Activated CD4-positive, alpha-beta memory T cell treated with anti-CD3 and anti-CD28 coated beads for 36 hours (primary cell): ENCODE data around the gene NPR1. TPM values are rescaled to one million over a fixed set of nuclear protein-coding genes. Genes with fewer than 3 reads are reported as not detected.
A peak's percentile ranks its signal among the peaks of the same experiment; 100 is the strongest.

Source experiments
- CTCF ChIA-PET: fragments of 350-600 bp; sonication (Branson Sonifier 250); formaldehyde crosslinking; loops from one replicate; lab custom pipeline; 2021; ENCODE audit warnings: antibody characterized with exemption, inconsistent platforms; lab: Charles Lee
- POLR2A ChIA-PET: fragments of 350-600 bp; sonication (Branson Sonifier 250); formaldehyde crosslinking; loops from one replicate; lab custom pipeline; 2021; ENCODE audit warnings: antibody characterized with exemption; lab: Charles Lee
- DNase-seq: peaks from one replicate; pipeline ENCODE4 v3.0.0-alpha.2; 2020
- H3K27ac Mint-ChIP-seq: one replicate; pipeline ENCODE4 v1.8.0; 2021; ENCODE audit warnings: mixed read lengths
- H3K27me3 Mint-ChIP-seq: one replicate; pipeline ENCODE4 v1.8.0; 2021; ENCODE audit warnings: mixed read lengths
- H3K36me3 Mint-ChIP-seq: one replicate; pipeline ENCODE4 v1.8.0; 2021; ENCODE audit warnings: mixed read lengths
- H3K4me1 Mint-ChIP-seq: one replicate; pipeline ENCODE4 v1.8.0; 2021; ENCODE audit warnings: low read depth, mixed read lengths
- H3K4me3 Mint-ChIP-seq: one replicate; pipeline ENCODE4 v1.8.0; 2021; ENCODE audit warnings: mild to moderate bottlenecking, mixed read lengths
- H3K9me3 Mint-ChIP-seq: one replicate; pipeline ENCODE4 v1.8.0; 2021; ENCODE audit warnings: mixed read lengths
- intact Hi-C: fragments of 100-400 bp; cut with micrococcal nuclease; formaldehyde crosslinking; loops from one replicate; pipeline ENCODE4 v1.15.1; 2023
- total RNA-seq, 2 experiments: library from RNA; stranded (reverse); gene quantifications; one replicate each; pipeline ENCODE4 v1.2.3, GENCODE V29; 2021

NPR1 gene
- total RNA-seq, 2 experiments from 2014 or later = 0.05 to 0.07 TPM

- POLR2A ChIA-PET = interaction anchor here (0.8 to 4.1 kb wide), 3 partner anchors 10 to 15 kb away, joined by 6 to 24 read pairs (median 6); partner anchors contain the start of gene CHTOP
- CTCF ChIA-PET = no interaction called here
- Mint-ChIP-seq H3K9me3 (no peaks in the 10 kb centered on the region), H3K27me3 (no peaks in the 10 kb centered on the region), H3K4me1 (peaks cover 25% of the 10 kb centered on the region), H3K27ac (peak overlapping the region; percentile 43), H3K36me3 (peaks cover 18% of the 10 kb centered on the region), H3K4me3 (no peak overlapping the region)
- intact Hi-C loops = loop anchor here (10.0 kb wide), 1 partner anchor 1355 kb away; the partner anchor contains the start of gene ZBTB7B
- DNase-seq = no peak
Measured at GRCh38 chr1:153649863-153650235, 28.6 kb upstream of the NPR1 start.

- H3K4me1 Mint-ChIP-seq = peaks cover 21% of the 10 kb centered on the region
- H3K36me3 Mint-ChIP-seq = peaks cover 2% of the 10 kb centered on the region
- DNase-seq = no peak
- no peak overlapping the region for H3K4me3 Mint-ChIP-seq
- CTCF ChIA-PET = interaction anchor here (0.9 to 2.1 kb wide), 5 partner anchors 14 to 157 kb away, joined by 3 to 7 read pairs (median 4); no protein-coding TSS in a partner anchor
- no peak overlapping the region for H3K27ac Mint-ChIP-seq
- H3K9me3 Mint-ChIP-seq = no peaks in the 10 kb centered on the region
- no peaks in the 10 kb centered on the region for H3K27me3 Mint-ChIP-seq
- intact Hi-C loops = loop anchor here (10.0 kb wide), 1 partner anchor 1353 kb away; the partner anchor contains the start of gene ZBTB7B
- POLR2A ChIA-PET = interaction anchor here (0.7 to 2.4 kb wide), 4 partner anchors 13 to 76 kb away, joined by 3 to 6 read pairs (median 4); partner anchors contain the start of genes CHTOP and INTS3
Measured at GRCh38 chr1:153651771-153652170, 26.7 kb upstream of the NPR1 start.

- no peak for DNase-seq
- Mint-ChIP-seq H3K27ac (no peak overlapping the region), H3K4me1 (peaks cover 16% of the 10 kb centered on the region), H3K9me3 (no peaks in the 10 kb centered on the region), H3K36me3 (no peaks in the 10 kb centered on the region), H3K4me3 (no peak overlapping the region), H3K27me3 (no peaks in the 10 kb centered on the region)
- intact Hi-C loops = loop anchor here (10.0 kb wide), 1 partner anchor 1352 kb away; the partner anchor contains the start of gene ZBTB7B
- CTCF ChIA-PET = interaction anchor here (1.4 to 2.1 kb wide), 2 partner anchors 121 to 143 kb away, joined by 4 to 7 read pairs; no protein-coding TSS in a partner anchor
- POLR2A ChIA-PET = interaction anchor here (2.4 kb wide), 1 partner anchor 19 kb away, joined by 6 read pairs; the partner anchor contains the start of gene CHTOP
Measured at GRCh38 chr1:153652805-153653500, 25.5 kb upstream of the NPR1 start.

GRCh38 chr1:153655333-153655732 is 23.2 kb upstream of the NPR1 start:
- no peak for DNase-seq
- Mint-ChIP-seq H3K27ac (no peak overlapping the region), H3K36me3 (peaks cover 1% of the 10 kb centered on the region), H3K4me1 (peaks cover 15% of the 10 kb centered on the region), H3K9me3 (no peaks in the 10 kb centered on the region), H3K27me3 (no peaks in the 10 kb centered on the region), H3K4me3 (no peak overlapping the region)
- intact Hi-C loops = loop anchor here (5.0 to 10.0 kb wide), 2 partner anchors 88 to 1349 kb away; partner anchors contain the start of genes S100A2 and ZBTB7B
- ChIA-PET POLR2A (no interaction called here), CTCF (interaction anchor here (1.3 kb wide), 1 partner anchor 145 kb away, joined by 4 read pairs; no protein-coding TSS in a partner anchor)

GRCh38 chr1:153658400-153659174 is 19.9 kb upstream of the NPR1 start, which contains the start of gene SNAPIN:
SNAPIN (plus strand) TSS chr1:153658703; CDS start chr1:153658744, 41 bp downstream.
- CTCF ChIA-PET = interaction anchor here (0.6 to 1.7 kb wide), 7 partner anchors 14 to 148 kb away, joined by 3 to 6 read pairs (median 3); partner anchors contain the start of gene CHTOP
- Mint-ChIP-seq H3K4me3 (peak within 1 kb of the TSS; percentile 93), H3K27ac (peak within 1 kb of the TSS; percentile 82), H3K36me3 (peaks cover 27% of the 10 kb centered on the region), H3K4me1 (peaks cover 17% of the 10 kb centered on the region), H3K9me3 (no peaks in the 10 kb centered on the region), H3K27me3 (no peaks in the 10 kb centered on the region)
- DNase-seq = peak; percentile 95
- POLR2A ChIA-PET = interaction anchor here (1.3 to 2.6 kb wide), 6 partner anchors 9 to 332 kb away, joined by 4 to 16 read pairs (median 9); partner anchors contain the start of genes CHTOP, ILF2 and RPS27
- intact Hi-C loops = loop anchor here (1.0 to 10.0 kb wide), 4 partner anchors 13 to 1346 kb away; partner anchors contain the start of genes CHTOP, S100A2 and ZBTB7B

GRCh38 chr1:153659175-153659534 is 19.3 kb upstream of the NPR1 start:
- H3K36me3 Mint-ChIP-seq = peaks cover 31% of the 10 kb centered on the region
- CTCF ChIA-PET = interaction anchor here (0.6 to 1.7 kb wide), 7 partner anchors 13 to 149 kb away, joined by 3 to 6 read pairs (median 3); partner anchors contain the start of gene CHTOP
- H3K4me3 Mint-ChIP-seq = peak overlapping the region; percentile 93
- peaks cover 17% of the 10 kb centered on the region for H3K4me1 Mint-ChIP-seq
- intact Hi-C loops = loop anchor here (5.0 to 10.0 kb wide), 2 partner anchors 92 to 1346 kb away; partner anchors contain the start of genes S100A2 and ZBTB7B
- POLR2A ChIA-PET = interaction anchor here (1.3 to 2.6 kb wide), 6 partner anchors 9 to 331 kb away, joined by 4 to 16 read pairs (median 9); partner anchors contain the start of genes CHTOP, ILF2 and RPS27
- H3K27ac Mint-ChIP-seq = peak overlapping the region; percentile 82
- H3K9me3 Mint-ChIP-seq = no peaks in the 10 kb centered on the region
- DNase-seq = no peak
- no peaks in the 10 kb centered on the region for H3K27me3 Mint-ChIP-seq

- peaks cover 17% of the 10 kb centered on the region for H3K4me1 Mint-ChIP-seq
- H3K4me3 Mint-ChIP-seq = peak overlapping the region; percentile 93
- intact Hi-C loops = loop anchor here (5.0 to 10.0 kb wide), 2 partner anchors 92 to 1345 kb away; partner anchors contain the start of genes S100A2 and ZBTB7B
- ChIA-PET POLR2A (interaction anchor here (0.6 to 2.6 kb wide), 5 partner anchors 11 to 331 kb away, joined by 4 to 12 read pairs (median 7); partner anchors contain the start of genes CHTOP, ILF2 and RPS27), CTCF (interaction anchor here (1.0 to 1.7 kb wide), 6 partner anchors 13 to 149 kb away, joined by 3 to 6 read pairs (median 4); partner anchors contain the start of gene CHTOP)
- peak overlapping the region; percentile 82 for H3K27ac Mint-ChIP-seq
- no peaks in the 10 kb centered on the region for H3K27me3 Mint-ChIP-seq
- no peak for DNase-seq
- H3K9me3 Mint-ChIP-seq = no peaks in the 10 kb centered on the region
- H3K36me3 Mint-ChIP-seq = peaks cover 35% of the 10 kb centered on the region
Measured at GRCh38 chr1:153659656-153660055, 18.8 kb upstream of the NPR1 start.

- CTCF ChIA-PET = no interaction called here
- DNase-seq = no peak
- peaks cover 50% of the 10 kb centered on the region for H3K36me3 Mint-ChIP-seq
- H3K9me3 Mint-ChIP-seq = no peaks in the 10 kb centered on the region
- H3K27me3 Mint-ChIP-seq = no peaks in the 10 kb centered on the region
- H3K4me3 Mint-ChIP-seq = no peak overlapping the region
- POLR2A ChIA-PET = interaction anchor here (0.7 to 1.5 kb wide), 3 partner anchors 14 to 126 kb away, joined by 3 read pairs; partner anchors contain the start of gene S100A6
- intact Hi-C loops = no loop called here
- H3K4me1 Mint-ChIP-seq = peaks cover 17% of the 10 kb centered on the region
- no peak overlapping the region for H3K27ac Mint-ChIP-seq
Measured at GRCh38 chr1:153661111-153661708, 17.3 kb upstream of the NPR1 start.

GRCh38 chr1:153662269-153662668 is 16.2 kb upstream of the NPR1 start:
- no peak for DNase-seq
- POLR2A ChIA-PET = interaction anchor here (1.0 to 1.5 kb wide), 2 partner anchors 15 to 127 kb away, joined by 3 read pairs; partner anchors contain the start of gene S100A6
- intact Hi-C loops = no loop called here
- Mint-ChIP-seq H3K36me3 (peaks cover 53% of the 10 kb centered on the region), H3K4me3 (no peak overlapping the region), H3K9me3 (no peaks in the 10 kb centered on the region), H3K27ac (no peak overlapping the region), H3K4me1 (peaks cover 17% of the 10 kb centered on the region), H3K27me3 (no peaks in the 10 kb centered on the region)
- CTCF ChIA-PET = interaction anchor here (0.7 to 1.4 kb wide), 2 partner anchors 9 to 90 kb away, joined by 3 to 5 read pairs; no protein-coding TSS in a partner anchor

GRCh38 chr1:153663211-153663610 is 15.3 kb upstream of the NPR1 start:
- Mint-ChIP-seq H3K4me1 (peaks cover 25% of the 10 kb centered on the region), H3K9me3 (no peaks in the 10 kb centered on the region), H3K27ac (peak overlapping the region; percentile 7), H3K27me3 (no peaks in the 10 kb centered on the region), H3K36me3 (peaks cover 63% of the 10 kb centered on the region), H3K4me3 (no peak overlapping the region)
- peak; percentile 22 for DNase-seq
- intact Hi-C loops = no loop called here
- CTCF ChIA-PET = no interaction called here
- POLR2A ChIA-PET = no interaction called here
